ENCODE measurements around the gene C1orf159.
A peak's percentile ranks its signal among the peaks of the same experiment; 100 is the strongest.

Gene C1orf159

GRCh38 chr1:1065265-1065939 lies 50.5 kb downstream of the C1orf159 start:
- Histone ChIP-seq H3K9ac (ENCODE audit: low read length) (no peak overlapping the region), H3K27me3 (ENCODE audit: low read length) (no peaks in the 10 kb centered on the region), H3K4me2 (ENCODE audit: low read depth, low read length, poor library complexity, severe bottlenecking) (no peak overlapping the region), H3K36me3 (ENCODE audit: low read length) (no peaks in the 10 kb centered on the region), H4K20me1 (ENCODE audit: low read depth, low read length) (no peaks in the 10 kb centered on the region), H3K9me2 (replicated peaks; ENCODE audit: insufficient read depth, low read length) (no peaks in the 10 kb centered on the region), H3K9me3 (ENCODE audit: insufficient read depth, low read length) (no peaks in the 10 kb centered on the region), H3K27ac (ENCODE audit: low read depth, low read length) (no peak overlapping the region), H3F3A (ENCODE audit: insufficient read depth) (no peaks in the 10 kb centered on the region), H3K4me3 (ENCODE audit: insufficient read depth, low read length, poor library complexity, severe bottlenecking) (no peak overlapping the region), H3K79me2 (ENCODE audit: insufficient read depth, low read length) (no peaks in the 10 kb centered on the region), H2AFZ (ENCODE audit: low read depth, low read length, severe bottlenecking) (no peak overlapping the region)
- TF ChIP-seq EZH2phosphoT487 (conservative IDR thresholded peaks at IDR 0.05; ENCODE audit: low read length) (no peak), CTCF (IDR thresholded peaks at IDR 0.05; ENCODE audit: insufficient read depth, low read length, poor library complexity, severe bottlenecking) (no peak)

- Histone ChIP-seq H3K27me3 (ENCODE audit: low read length) (no peaks in the 10 kb centered on the region), H3K79me2 (ENCODE audit: insufficient read depth, low read length) (no peaks in the 10 kb centered on the region), H4K20me1 (ENCODE audit: low read depth, low read length) (no peaks in the 10 kb centered on the region), H3K27ac (ENCODE audit: low read depth, low read length) (no peak overlapping the region), H3K36me3 (ENCODE audit: low read length) (no peaks in the 10 kb centered on the region), H3K4me3 (ENCODE audit: insufficient read depth, low read length, poor library complexity, severe bottlenecking) (no peak overlapping the region), H3K4me2 (ENCODE audit: low read depth, low read length, poor library complexity, severe bottlenecking) (no peak overlapping the region), H3K9ac (ENCODE audit: low read length) (no peak overlapping the region), H3K9me2 (replicated peaks; ENCODE audit: insufficient read depth, low read length) (no peaks in the 10 kb centered on the region), H2AFZ (ENCODE audit: low read depth, low read length, severe bottlenecking) (no peak overlapping the region), H3F3A (ENCODE audit: insufficient read depth) (no peaks in the 10 kb centered on the region), H3K9me3 (ENCODE audit: insufficient read depth, low read length) (no peaks in the 10 kb centered on the region)
- peak; percentile 90 for TF ChIP-seq CTCF (IDR thresholded peaks at IDR 0.05; ENCODE audit: insufficient read depth, low read length, poor library complexity, severe bottlenecking)
- TF ChIP-seq EZH2phosphoT487 (conservative IDR thresholded peaks at IDR 0.05; ENCODE audit: low read length) = no peak
Measured at GRCh38 chr1:1063945-1064831, 51.7 kb downstream of the C1orf159 start.

- no peak overlapping the region for H3K4me3 ChIP-seq (ENCODE audit: insufficient read depth, low read length, poor library complexity, severe bottlenecking)
Measured at GRCh38 chr1:1063261-1063944, 52.5 kb downstream of the C1orf159 start.

More at GRCh38 chr1:1063261-1063944, 52.5 kb downstream of the C1orf159 start:
- no peaks in the 10 kb centered on the region for H3F3A ChIP-seq (ENCODE audit: insufficient read depth)
- H3K27me3 ChIP-seq (ENCODE audit: low read length) = no peaks in the 10 kb centered on the region
- no peaks in the 10 kb centered on the region for H3K36me3 ChIP-seq (ENCODE audit: low read length)
- TF ChIP-seq EZH2phosphoT487 (conservative IDR thresholded peaks at IDR 0.05; ENCODE audit: low read length) (no peak), CTCF (IDR thresholded peaks at IDR 0.05; ENCODE audit: insufficient read depth, low read length, poor library complexity, severe bottlenecking) (no peak)
- H3K9ac ChIP-seq (ENCODE audit: low read length) = no peak overlapping the region
- no peaks in the 10 kb centered on the region for H4K20me1 ChIP-seq (ENCODE audit: low read depth, low read length)
- no peak overlapping the region for H3K4me2 ChIP-seq (ENCODE audit: low read depth, low read length, poor library complexity, severe bottlenecking)
- H2AFZ ChIP-seq (ENCODE audit: low read depth, low read length, severe bottlenecking) = no peak overlapping the region
- H3K27ac ChIP-seq (ENCODE audit: low read depth, low read length) = no peak overlapping the region
- H3K79me2 ChIP-seq (ENCODE audit: insufficient read depth, low read length) = no peaks in the 10 kb centered on the region
- H3K9me3 ChIP-seq (ENCODE audit: insufficient read depth, low read length) = no peaks in the 10 kb centered on the region
- H3K9me2 ChIP-seq (replicated peaks; ENCODE audit: insufficient read depth, low read length) = no peaks in the 10 kb centered on the region
